Inflammatory macrophage treated with lipopolysaccharide for 4 hours (primary cell): Measurements from ENCODE around the gene ADAMTS8.

Experiments
- DNase-seq: peaks from one replicate; pipeline ENCODE4 v3.0.0-alpha.2; 2020

Gene ADAMTS8

DNA sequence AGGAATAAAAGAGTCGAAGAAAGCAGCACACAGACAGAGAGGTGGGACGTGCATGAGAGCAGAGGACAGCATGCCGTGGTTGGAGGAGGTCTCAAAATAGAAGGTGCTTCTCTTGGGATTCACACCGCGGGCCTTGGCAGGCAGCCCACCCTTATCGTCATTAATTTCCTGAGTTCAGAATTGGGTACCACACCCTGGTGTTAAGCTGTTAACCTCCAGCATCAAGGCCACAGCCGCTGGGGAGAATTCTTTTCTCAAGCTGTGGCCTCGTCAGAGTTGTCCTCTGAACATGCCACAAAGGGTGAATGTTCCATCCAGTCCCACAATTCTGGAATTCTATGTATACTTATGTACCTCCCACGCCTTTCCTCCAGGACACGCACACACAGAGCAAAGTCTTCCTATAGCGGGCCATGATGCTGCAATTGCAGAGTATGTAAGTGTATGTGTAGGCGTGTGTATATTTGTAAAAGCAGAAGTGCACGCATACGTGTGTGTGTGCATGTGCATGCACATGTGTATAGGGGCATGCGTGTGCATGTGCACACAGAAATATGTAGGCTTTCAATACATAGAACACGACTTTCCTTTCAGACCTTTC lies 39.0 kb downstream of the ADAMTS8 start:
- DNase-seq = no peak

DNA sequence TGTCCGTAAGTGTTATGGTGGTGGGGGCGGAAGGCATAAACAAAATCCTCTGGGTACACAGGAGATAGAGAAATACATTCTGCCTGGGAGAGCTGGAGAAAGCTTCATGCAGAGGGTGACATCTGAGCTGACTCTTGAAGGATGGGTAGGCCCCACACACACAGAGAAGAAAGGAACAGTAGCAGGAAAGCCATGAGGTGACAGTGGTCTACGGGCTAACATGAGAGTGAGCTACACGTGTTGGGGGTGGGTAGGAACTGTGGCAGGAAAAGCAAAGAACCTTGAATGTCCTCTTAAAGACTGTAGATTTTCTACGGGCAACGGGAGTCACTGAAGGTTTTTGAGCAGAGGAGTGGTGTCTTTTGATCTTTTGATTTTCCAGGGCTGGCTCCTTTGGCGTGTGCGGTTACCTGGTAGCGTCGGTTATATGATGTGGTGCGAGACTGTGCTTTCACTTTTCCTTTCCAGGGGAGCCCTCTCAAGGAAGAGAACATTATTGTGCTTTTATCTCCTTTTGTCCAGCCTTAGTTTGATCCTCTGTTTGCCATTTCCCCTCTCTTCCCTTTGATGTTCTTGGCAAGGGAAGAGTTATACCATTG lies 39.7 kb downstream of the ADAMTS8 start:
- DNase-seq = no peak

DNA sequence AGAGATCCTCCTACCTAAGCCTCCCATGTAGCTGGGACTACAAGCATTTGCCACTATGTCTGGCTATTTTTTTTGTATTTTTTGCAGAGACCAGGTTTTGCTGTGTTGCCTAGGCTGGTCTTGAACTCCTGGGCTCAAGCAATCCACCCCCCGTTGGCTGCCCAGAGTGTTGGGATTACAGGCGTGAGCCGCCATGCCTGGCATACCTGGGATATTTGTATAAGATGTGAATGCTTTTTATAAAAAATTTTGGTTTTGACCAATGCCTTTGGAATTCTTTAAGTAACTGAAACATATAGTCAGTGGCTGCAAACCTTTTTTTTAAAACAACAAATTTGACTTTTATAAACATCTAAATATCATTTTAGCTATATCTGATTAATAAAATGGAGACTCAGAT lies 42.4 kb downstream of the ADAMTS8 start:
- DNase-seq = no peak

GRCh38 chr11:130383344-130384211 lies 44.8 kb downstream of the ADAMTS8 start:
- DNase-seq = no peak

GRCh38 chr11:130381317-130381716 lies 47.1 kb downstream of the ADAMTS8 start:
- no peak for DNase-seq

GRCh38 chr11:130380778-130381177 lies 47.6 kb downstream of the ADAMTS8 start:
- no peak for DNase-seq

GRCh38 chr11:130379276-130379675 lies 49.1 kb downstream of the ADAMTS8 start:
- DNase-seq = no peak

- DNase-seq = no peak
Measured at GRCh38 chr11:130370845-130371590, 57.4 kb downstream of the ADAMTS8 start.

- no peak for DNase-seq
Measured at GRCh38 chr11:130369713-130370112, 58.7 kb downstream of the ADAMTS8 start.

GRCh38 chr11:130369141-130369691 lies 59.2 kb downstream of the ADAMTS8 start:
- DNase-seq = no peak

DNA sequence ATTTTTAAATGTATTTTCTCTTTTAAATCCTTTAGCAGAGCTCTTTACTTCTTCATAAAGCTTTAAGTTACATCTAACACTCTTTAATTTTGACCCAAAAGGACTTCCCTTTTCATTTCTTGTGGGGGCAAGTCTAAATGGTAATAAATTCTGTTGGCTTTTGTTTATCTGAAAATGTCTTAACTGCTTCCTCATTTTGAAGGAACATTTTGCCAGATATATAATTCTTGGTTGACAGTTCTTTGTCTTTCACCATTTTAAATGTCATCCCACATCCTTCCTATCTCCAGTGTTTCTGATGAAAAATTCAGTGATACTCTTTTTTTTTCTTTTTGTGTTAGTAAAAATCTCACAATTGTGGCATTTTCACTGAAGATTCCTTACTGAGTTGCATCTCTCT lies 69.0 kb downstream of the ADAMTS8 start:
- DNase-seq = no peak

- no peak for DNase-seq
Measured at GRCh38 chr11:130358398-130358797, 70.0 kb downstream of the ADAMTS8 start.
